Endothelial cell of umbilical vein (primary cell): ENCODE results near the gene PLXNB2.

ENCODE experiments used
- CTCF ChIP-seq, 2 donors: IDR thresholded peaks; 1 replicate in 1 of 2; 2 replicates in 1 of 2; pipeline ENCODE4 v1.5.1; 2011; ENCODE audit warnings: low read length in 2 of 2, mild to moderate bottlenecking in 2 of 2, moderate library complexity in 2 of 2, control low read depth in 1 of 2, inconsistent platforms in 1 of 2, low read depth in 1 of 2; ENCODE audit not compliant: insufficient read depth in 1 of 2; ENCODE audit errors: extremely low read depth in 1 of 2
- FOS ChIP-seq: IDR thresholded peaks from 2 replicates; pipeline ENCODE4 v1.6.1; 2011; ENCODE audit warnings: mild to moderate bottlenecking, low read length, moderate library complexity, borderline replicate concordance; ENCODE audit not compliant: insufficient read depth
- MAX ChIP-seq: IDR thresholded peaks from 2 replicates; pipeline ENCODE4 v1.6.1; 2011; ENCODE audit not compliant: insufficient read depth, insufficient read length
- POLR2AphosphoS5 ChIP-seq: IDR thresholded peaks from 2 replicates; pipeline ENCODE4 v1.6.1; 2012; ENCODE audit warnings: low read depth, mild to moderate bottlenecking, control low read depth, low read length, moderate library complexity; ENCODE audit not compliant: insufficient read depth

- TF ChIP-seq CTCF (IDR thresholded peaks at IDR 0.05; ENCODE audit: extremely low read depth in 1 of 2, insufficient read depth in 1 of 2, low read depth in 1 of 2, low read length in 2 of 2) = no peak
- TF ChIP-seq MAX = no peak
- no peak for TF ChIP-seq POLR2AphosphoS5
- no peak for TF ChIP-seq FOS
These were observed 4.9 kb downstream of the PLXNB2 start for GRCh38 chr22:50302564-50302963.
